ENCODE measurements around the gene FBXL2. TPM values are rescaled to one million over a fixed set of nuclear protein-coding genes. Genes with fewer than 3 reads are reported as not detected.

Gene FBXL2
- total RNA-seq, 2 experiments from 2014 or later: 0.06 TPM; not detected in 1

GRCh38 chr3:33373082-33373437 is 95.8 kb downstream of the FBXL2 start:
- POLR2A ChIA-PET: interaction anchor here (0.5 to 1.0 kb wide), 2 partner anchors 65 to 446 kb away, joined by 3 to 4 read pairs; no protein-coding TSS in a partner anchor
- intact Hi-C loops (cut with micrococcal nuclease; ENCODE audit: unreplicated experiment): loop anchor here (1.0 to 2.0 kb wide), 2 partner anchors 242 to 426 kb away; no protein-coding TSS in a partner anchor
- no TSS peak for BruUV-seq (replicated peaks)

GRCh38 chr3:33377489-33377888 is 100.2 kb downstream of the FBXL2 start:
- Histone ChIP-seq H3K9me2 (ENCODE audit: insufficient read depth, low read length) (no peaks in the 10 kb centered on the region), H3K36me3 (ENCODE audit: insufficient read depth, low read length) (no peaks in the 10 kb centered on the region), H3K79me2 (ENCODE audit: insufficient read depth, low read depth, low read length) (no peaks in the 10 kb centered on the region), H2AFZ (ENCODE audit: low read length) (no peak overlapping the region), H3K27ac (ENCODE audit: low read depth, low read length, poor library complexity, severe bottlenecking) (no peak overlapping the region), H3K4me2 (ENCODE audit: low read length) (no peak overlapping the region), H3K4me1 (ENCODE audit: insufficient read depth, low read length, poor library complexity, severe bottlenecking) (no peaks in the 10 kb centered on the region), H4K20me1 (ENCODE audit: insufficient read depth, low read length) (no peaks in the 10 kb centered on the region), H3K4me3 (ENCODE audit: low read depth, low read length, poor library complexity, severe bottlenecking) (no peak overlapping the region), H3K9me3 (ENCODE audit: low read length) (no peaks in the 10 kb centered on the region)
- no peak for DNase-seq (ENCODE audit: low spot score)
- BruUV-seq (replicated peaks): no TSS peak
- intact Hi-C loops (cut with micrococcal nuclease; ENCODE audit: unreplicated experiment): no loop called here
- POLR2A ChIA-PET: no interaction called here
- CTCF ChIA-PET (ENCODE audit: unreplicated experiment): no interaction called here
- no peak for TF ChIP-seq CTCF (conservative IDR thresholded peaks at IDR 0.05; ENCODE audit: low read length)
- no peak for TF ChIP-seq EZH2phosphoT487 (IDR thresholded peaks at IDR 0.05; ENCODE audit: borderline replicate concordance, low read depth, low read length)

More at GRCh38 chr3:33373082-33373437, 95.8 kb downstream of the FBXL2 start:
- H3K4me2 ChIP-seq (ENCODE audit: low read length): no peak overlapping the region
- CTCF ChIA-PET (ENCODE audit: unreplicated experiment): interaction anchor here (0.6 to 1.3 kb wide), 4 partner anchors 8 to 241 kb away, joined by 3 to 4 read pairs (median 4); no protein-coding TSS in a partner anchor
- no peaks in the 10 kb centered on the region for H4K20me1 ChIP-seq (ENCODE audit: insufficient read depth, low read length)
- TF ChIP-seq EZH2phosphoT487 (IDR thresholded peaks at IDR 0.05; ENCODE audit: borderline replicate concordance, low read depth, low read length) (no peak), CTCF (conservative IDR thresholded peaks at IDR 0.05; ENCODE audit: low read length) (no peak; the same call in 1 of the 2 replicates)
- H2AFZ ChIP-seq (ENCODE audit: low read length): no peak overlapping the region
- H3K79me2 ChIP-seq (ENCODE audit: insufficient read depth, low read depth, low read length): no peaks in the 10 kb centered on the region
- DNase-seq (ENCODE audit: low spot score): no peak
- no peaks in the 10 kb centered on the region for H3K36me3 ChIP-seq (ENCODE audit: insufficient read depth, low read length)
- H3K4me3 ChIP-seq (ENCODE audit: low read depth, low read length, poor library complexity, severe bottlenecking): no peak overlapping the region
- no peaks in the 10 kb centered on the region for H3K4me1 ChIP-seq (ENCODE audit: insufficient read depth, low read length, poor library complexity, severe bottlenecking)
- no peaks in the 10 kb centered on the region for H3K9me2 ChIP-seq (ENCODE audit: insufficient read depth, low read length)
- no peak overlapping the region for H3K27ac ChIP-seq (ENCODE audit: low read depth, low read length, poor library complexity, severe bottlenecking)
- H3K9me3 ChIP-seq (ENCODE audit: low read length): no peaks in the 10 kb centered on the region

GRCh38 chr3:33377931-33378330 is 100.7 kb downstream of the FBXL2 start:
- Histone ChIP-seq H3K27ac (ENCODE audit: low read depth, low read length, poor library complexity, severe bottlenecking) (no peak overlapping the region), H3K79me2 (ENCODE audit: insufficient read depth, low read depth, low read length) (no peaks in the 10 kb centered on the region), H3K4me1 (ENCODE audit: insufficient read depth, low read length, poor library complexity, severe bottlenecking) (no peaks in the 10 kb centered on the region), H3K9me2 (ENCODE audit: insufficient read depth, low read length) (no peaks in the 10 kb centered on the region), H3K4me3 (ENCODE audit: low read depth, low read length, poor library complexity, severe bottlenecking) (no peak overlapping the region), H2AFZ (ENCODE audit: low read length) (no peak overlapping the region), H4K20me1 (ENCODE audit: insufficient read depth, low read length) (no peaks in the 10 kb centered on the region), H3K36me3 (ENCODE audit: insufficient read depth, low read length) (no peaks in the 10 kb centered on the region), H3K9me3 (ENCODE audit: low read length) (no peaks in the 10 kb centered on the region), H3K4me2 (ENCODE audit: low read length) (no peak overlapping the region)
- no peak for TF ChIP-seq EZH2phosphoT487 (IDR thresholded peaks at IDR 0.05; ENCODE audit: borderline replicate concordance, low read depth, low read length)
- no peak for TF ChIP-seq CTCF (conservative IDR thresholded peaks at IDR 0.05; ENCODE audit: low read length)
- no TSS peak for BruUV-seq (replicated peaks)
- intact Hi-C loops (cut with micrococcal nuclease; ENCODE audit: unreplicated experiment): no loop called here
- DNase-seq (ENCODE audit: low spot score): no peak
- POLR2A ChIA-PET: no interaction called here
- CTCF ChIA-PET (ENCODE audit: unreplicated experiment): no interaction called here

Measured in OCI-LY7 (cell line).